Left forelimb (tissue), 1 donor: ENCODE data around the gene CRYGN.

Source experiments
- DNase-seq: peaks from one replicate; pipeline ENCODE4 v3.0.0-alpha.2; 2018; ENCODE audit warnings: low spot score

The CRYGN gene

DNA sequence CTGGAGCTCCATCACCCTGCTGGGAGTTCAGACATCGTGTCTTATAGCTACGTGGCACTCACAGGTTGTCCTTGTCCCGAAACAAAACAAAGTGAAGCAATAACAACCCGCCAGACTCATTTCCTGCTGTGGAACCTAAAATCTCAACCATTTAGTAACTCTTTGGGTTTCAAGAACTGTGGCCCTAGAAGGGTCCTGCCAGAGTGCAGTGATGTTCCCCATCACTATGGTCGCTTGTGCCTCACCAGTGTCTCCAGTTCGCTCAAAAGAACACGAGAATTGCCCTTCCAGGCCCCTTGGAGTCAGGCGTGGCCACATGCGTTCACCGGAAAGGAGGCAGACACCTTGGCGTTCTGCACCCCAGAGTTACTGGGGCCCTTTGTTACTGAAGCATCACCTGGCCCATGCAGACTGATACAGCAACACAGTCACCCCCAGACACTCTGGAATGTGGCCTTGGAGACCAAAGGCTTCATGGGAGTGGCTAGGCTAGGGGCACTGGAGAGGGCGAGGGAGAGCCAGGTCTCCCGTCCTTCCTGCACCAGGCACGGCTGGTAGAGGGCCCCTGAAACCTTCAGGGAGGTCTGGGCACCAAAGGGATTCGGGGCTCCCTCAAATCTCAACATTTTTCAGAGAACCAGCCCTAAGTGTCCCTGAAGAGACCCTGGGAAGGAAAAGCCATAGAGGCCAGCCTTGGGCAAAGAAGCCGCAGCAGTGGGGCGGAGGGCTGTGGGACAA, 908 bp downstream of the CRYGN start:
- DNase-seq, result no peak

DNA sequence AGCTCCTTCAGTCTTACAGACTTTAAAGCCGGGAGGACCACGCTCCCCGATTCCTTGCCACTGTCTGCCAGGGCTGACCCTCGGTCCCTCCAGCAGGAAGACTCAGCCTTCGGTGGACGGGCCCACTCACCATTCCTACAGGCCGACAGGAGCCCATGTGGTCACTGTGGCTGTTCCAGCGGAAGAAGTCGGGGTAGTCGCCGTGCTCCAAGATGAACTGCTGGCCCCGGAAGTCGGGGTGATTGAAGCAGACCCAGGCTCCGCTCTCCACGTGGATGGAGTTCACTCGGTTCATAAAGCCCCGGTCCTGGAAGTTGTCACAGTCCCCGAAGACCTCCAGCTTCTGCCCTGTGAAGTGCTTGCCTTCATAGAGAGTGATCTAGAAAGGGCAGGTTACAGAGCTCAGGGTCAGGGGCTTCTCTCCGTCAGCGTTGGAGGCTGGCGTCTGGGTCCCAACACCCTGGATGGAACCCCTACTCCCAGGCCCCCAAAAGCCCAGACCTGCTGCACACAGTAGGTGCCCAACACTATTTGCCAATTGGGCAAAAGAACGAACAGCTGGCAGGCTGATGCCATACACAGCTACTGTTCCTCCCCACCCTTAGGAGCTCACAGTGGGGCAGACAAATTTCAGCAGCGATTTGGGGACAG, 1.9 kb downstream of the CRYGN start:
- no peak for DNase-seq

DNA sequence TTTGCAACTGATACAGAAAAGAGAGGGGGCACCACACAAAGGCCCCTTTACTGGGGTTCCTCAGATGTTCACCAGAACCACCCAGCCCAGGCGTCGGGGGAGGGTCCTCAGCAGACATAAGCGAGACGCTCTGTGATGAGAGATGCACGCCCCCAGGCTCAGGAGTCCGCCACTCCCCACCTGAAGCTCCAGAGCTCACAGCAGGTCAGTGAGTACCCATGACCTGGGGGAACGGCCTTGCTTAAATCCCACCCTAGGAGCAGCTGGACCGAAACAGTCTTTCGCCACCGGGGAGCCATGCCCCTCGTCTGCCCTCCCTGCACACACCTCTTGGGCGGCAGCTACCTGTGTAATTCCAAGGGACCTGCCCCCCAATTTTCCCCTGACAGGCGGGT, 2.8 kb downstream of the CRYGN start:
- DNase-seq, result no peak

DNA sequence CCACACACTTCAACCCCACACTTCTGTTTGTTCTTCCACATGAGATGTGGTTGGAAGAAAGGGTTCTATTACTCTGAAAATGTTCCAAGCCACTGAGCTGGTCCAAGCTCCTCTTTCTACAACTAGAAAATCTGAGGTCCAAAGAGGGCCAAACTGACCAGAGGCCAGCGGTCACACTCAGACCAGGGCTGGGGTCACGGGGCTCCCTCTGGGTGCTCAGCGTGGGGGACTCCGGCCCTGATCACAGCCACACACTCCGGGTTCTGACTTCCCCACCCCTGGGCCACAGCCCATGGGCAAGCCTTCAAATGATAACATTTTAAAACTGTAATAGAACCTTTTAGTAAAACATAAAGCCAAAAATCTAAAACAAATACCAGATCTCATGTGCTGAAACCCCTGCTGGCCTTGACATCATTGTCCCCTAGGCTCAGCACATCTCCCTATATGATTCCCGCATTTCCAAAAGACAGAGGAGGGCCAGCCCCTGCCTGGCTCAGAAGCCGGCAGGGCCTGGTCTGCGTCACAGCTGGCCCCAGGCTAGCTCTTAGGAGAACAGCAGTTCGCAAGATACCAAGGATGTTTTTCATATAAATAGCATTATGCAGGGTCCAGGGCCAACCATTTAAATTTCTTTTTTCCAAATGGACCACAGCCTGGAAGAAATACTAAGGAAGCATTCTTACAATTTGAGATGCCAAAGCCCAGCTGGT, 3.3 kb downstream of the CRYGN start:
- no peak for DNase-seq

DNA sequence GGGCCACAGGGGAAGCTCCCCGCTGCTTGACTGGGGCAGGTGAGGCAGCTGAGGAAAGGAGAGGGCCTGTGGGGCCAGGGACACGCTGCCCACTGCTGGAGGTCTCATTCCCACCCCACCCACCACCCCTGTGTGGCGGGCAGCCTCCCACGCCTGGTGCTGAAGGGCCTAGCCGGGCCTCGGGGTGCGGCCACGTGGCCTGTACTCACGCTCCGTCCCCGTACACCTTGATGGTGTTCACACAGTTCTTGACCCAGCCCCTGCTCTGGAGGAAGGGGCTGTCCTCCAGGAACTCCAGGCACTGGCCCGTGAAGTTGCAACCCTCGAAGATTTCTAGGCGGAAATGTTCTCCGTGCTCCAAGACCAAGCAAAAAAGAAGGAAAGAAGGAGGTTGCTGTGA, 4.0 kb downstream of the CRYGN start:
- no peak for DNase-seq

DNA sequence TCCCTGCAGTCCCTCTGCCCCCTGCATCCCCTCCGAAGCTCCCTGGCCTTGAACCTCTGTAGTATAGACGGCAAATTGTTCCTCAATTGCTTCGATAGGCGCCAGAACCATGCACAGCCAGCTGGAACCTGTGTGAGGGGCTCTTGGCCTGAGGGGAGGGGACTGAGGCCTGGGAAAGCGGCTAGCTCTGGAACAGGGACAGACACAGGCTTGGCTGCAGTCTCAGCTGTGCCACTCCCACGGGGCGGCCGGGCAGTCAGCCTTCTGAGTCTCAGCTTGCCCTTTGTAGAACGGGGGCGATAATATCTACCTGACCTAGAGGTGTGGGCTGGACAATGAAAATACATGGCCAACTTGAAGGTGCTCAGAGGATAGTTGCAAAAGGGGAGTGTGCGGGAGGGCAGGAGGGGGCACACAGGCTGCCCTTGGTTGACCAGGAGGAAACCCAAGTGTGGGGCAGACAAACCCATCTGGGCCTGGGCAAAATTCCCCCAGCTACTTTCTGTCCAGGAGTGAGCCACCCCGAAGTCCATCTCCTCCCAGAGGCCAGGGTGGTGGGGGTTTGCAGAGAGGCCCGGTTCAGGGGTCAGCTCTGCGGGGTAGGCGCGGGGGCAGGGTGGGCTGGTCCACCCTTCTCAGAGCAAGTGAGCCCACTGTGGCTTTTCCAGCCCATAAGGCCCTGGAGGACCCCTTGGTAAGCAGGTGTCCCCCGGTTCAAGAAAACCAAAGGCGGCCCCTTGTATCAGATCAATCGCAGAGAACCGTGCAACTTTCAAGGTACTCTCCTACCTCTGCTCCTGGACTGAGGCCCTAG, 4.6 kb downstream of the CRYGN start:
- DNase-seq, result no peak

DNA sequence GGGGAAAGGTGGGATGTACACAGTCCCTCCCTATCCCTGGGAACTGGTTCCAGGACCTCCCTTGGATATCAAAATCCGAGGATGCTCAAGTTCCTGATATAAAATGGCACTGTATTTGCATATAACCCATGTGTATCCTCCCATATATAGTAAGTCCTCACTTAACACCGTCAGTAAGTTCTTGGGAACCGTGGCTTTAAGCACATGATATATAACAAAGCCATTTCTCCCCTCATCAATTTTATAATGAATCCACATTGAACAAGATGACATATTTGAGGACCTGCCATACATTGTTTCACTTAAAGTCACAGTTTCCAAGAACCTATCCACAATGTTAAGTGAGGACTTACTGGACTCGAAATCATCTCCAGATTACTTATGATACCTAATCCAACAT, 5.4 kb downstream of the CRYGN start:
- DNase-seq, result no peak

DNA sequence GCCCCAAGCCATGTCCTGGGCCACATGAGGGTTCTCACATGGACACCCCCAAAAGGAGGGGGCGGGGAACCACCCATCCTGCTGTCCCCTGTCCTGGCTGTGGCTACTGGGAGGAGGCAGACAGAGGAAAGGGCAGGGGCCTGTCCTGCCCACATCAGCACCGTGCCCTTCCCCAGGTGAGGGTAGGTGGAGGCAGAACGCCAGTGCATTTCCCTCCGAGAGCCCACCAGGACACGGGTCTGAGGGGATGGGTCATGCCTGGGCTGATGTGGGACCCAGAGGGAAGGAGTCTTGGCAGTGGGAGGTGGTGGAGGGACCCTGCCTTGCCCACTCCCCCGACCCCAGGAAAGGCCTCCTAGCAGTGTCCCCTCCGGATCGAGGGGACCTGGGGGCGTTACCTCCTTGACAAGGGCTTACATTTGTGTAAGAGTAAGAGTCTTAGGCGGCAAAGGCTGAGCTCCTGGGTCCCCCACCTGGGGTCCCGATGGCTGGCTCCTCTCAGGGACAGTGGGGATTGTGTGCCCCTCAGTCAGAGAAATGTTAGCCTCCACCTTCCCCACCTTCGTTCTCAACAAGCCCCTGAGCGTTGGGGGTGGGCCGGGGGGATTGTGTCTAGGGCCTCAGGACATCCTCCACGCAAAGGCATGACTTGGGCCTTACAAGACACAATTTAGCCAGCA, 6.1 kb downstream of the CRYGN start:
- DNase-seq, result no peak

DNA sequence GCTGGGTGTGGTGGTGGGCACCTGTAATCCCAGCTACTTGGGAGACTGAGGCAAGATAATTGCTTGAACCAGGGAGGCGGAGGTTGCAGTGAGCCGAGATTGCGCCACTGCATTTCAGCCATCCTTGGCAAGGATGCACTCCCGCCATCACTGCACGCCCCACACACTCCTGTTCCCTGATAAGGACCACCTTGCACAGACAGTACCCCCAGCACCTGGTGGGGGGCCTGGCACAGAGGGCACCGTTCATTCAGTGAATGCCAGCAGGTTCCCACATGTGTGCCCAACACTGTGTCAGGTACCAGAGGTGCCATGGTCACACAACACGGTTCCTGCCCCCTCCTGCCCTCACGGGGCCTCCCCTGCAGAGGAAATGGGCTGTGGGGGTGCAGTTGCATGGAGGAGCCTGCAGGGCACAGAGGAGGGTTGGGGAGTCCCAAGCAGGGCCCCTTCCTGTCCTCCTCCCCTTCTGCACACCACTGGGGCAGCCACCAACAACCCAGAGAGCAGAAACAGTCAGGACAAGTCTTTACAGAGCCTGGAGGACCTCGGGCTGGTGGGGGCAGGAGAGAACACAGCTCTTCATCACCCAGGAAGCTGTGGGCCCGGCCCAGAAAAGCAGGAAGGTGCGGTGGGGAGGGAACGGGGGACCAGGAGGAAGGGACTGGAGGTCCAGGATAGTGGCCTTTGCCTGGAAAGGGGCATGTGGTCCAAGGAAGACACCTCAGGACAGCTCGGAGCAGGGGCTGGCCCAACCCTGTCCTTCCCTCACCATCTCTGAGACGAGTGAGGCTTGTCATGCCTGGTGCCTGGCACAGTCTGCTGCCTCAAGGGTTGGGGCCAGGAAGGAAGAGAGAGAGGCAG, 7.1 kb downstream of the CRYGN start:
- no peak for DNase-seq

DNA sequence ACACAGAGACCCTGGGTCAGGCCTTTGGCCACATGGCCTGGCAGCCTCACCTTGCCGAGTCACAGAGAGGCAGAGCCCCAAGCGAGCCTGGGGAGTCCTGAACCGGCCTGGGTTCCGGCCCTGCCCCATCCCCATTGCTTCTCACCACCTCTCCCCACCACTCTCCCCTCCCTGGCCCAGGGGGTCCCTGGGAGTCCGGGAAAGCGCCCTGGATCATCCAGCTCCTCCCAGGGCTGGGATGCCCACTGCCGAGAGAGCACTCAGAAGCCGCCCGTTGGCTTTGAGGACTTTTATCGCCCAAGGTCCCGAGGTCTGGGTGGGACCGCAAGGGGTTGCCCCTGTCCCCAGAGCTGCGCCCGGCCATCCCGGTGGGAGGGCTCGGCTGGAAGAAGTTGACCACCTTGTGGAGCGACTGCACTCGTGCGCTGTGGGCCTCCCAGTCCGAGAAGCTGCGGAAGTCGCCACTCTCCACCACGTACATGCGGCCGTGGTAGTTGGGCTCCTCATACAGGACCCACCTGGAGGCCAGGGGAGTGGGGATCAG, 8.1 kb downstream of the CRYGN start:
- no peak for DNase-seq

DNA sequence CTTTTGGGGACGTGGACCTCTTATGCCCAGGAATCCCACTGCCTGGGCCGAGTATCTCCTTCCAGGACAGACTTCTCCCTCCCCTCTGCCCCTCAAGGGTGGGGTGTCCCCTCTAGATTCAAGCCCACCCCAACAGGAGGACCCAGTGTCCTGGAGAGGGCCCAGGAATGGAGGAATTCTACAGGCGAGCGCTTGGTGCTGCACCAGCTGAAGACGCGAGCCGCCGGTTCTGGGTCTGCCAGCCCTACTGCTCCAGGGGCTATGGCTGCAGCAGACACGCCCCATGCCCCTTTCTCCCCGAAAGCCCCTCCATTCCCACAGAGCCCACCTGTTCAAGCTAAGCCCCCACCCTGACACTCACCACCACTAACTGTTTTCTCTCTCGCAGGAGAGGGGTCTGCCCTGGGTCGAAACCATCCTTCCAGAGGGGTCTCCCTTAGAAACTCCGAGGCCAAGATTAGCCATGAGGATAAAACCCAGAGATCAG, 8.6 kb downstream of the CRYGN start:
- no peak for DNase-seq

DNA sequence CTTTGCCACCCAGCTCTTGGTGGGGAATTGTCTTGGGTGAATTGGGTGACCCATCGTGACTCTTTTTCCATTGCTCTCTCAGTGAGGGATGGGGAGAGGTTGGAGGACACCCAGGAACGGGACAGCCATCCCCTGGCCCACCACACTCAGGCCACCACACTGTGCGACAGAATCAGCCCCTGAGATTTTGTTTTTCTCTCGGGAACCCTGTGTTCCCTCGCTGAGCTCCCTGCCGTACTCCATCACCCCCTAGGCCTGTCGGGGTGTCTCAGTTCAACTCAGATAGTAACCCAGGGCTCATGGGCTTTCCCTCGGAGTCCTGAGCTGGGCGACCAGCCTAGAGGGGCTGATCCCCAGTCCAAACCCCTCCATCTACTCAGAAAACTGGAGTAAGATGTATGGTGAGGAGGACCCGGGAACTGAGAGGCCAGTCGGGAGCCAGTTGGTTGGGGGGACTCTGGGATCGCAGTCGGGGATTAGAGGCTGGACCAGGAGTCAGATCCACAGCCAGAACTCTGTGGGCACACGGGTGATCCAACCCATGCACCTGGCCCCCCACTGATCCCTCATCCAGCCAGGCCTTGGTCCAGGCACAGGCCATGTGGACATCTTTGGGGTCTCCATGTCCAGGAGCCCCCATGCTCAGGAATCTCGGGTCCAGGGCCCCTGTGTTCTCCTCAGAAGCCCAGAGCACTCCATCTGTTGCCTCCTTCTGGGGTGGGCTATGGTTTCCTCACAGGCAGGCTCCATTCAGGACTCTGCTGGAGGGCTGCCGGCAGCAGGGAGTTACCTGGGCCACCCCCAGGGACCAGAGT, 9.3 kb downstream of the CRYGN start:
- no peak for DNase-seq

DNA sequence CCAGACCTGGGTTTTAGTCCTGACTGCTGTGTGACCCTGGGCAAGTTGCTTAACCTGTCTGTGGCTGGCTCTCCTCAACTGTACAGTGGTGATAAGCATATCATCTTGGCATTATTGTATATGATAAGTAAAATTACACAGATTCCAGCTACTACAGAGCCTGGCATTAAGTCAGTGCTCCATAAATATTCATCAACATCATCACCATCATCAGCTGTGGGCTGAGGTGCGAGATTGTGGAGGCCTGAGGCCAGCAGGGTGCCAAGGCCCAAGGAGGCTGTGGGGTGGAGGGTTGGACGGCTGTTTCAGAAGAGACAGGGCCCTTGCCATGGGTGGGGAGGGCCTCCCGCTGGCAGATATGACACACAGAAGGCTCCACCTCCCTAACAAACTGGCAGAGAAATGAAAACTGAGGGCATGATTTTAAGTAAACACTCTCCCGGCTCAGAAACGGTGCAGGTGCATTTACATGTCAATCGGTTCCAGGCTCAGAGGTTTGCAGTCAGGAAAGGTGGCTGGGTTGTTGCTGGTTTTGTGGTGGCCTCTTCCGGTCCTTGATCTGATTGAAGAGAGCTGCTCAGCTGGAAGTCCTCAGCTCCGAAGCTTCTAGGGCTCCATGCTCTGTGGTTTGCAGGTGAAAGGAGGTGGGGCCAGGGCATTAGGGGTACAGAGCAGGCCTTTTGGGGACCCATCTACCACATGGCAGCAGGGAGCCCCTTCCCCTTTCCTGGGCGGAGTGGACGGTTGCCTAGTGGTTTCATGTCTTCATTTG, 10.2 kb downstream of the CRYGN start:
- DNase-seq, result no peak

DNA sequence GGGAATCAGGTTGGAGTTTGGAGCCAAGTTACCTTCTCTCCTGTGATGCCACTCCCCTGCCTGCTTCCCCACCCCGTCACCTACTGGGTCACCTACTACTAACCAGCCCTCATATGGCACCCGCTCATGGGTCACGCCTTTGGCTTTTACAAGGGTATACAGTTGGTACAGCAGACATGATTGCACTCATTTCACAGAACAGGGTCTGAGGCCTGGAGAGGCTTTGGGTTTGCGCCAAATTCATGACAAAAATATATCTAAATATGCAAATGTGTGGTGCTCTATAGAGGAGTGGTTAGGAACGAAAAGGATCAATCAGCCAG, 10.7 kb downstream of the CRYGN start:
- DNase-seq, result no peak

DNA sequence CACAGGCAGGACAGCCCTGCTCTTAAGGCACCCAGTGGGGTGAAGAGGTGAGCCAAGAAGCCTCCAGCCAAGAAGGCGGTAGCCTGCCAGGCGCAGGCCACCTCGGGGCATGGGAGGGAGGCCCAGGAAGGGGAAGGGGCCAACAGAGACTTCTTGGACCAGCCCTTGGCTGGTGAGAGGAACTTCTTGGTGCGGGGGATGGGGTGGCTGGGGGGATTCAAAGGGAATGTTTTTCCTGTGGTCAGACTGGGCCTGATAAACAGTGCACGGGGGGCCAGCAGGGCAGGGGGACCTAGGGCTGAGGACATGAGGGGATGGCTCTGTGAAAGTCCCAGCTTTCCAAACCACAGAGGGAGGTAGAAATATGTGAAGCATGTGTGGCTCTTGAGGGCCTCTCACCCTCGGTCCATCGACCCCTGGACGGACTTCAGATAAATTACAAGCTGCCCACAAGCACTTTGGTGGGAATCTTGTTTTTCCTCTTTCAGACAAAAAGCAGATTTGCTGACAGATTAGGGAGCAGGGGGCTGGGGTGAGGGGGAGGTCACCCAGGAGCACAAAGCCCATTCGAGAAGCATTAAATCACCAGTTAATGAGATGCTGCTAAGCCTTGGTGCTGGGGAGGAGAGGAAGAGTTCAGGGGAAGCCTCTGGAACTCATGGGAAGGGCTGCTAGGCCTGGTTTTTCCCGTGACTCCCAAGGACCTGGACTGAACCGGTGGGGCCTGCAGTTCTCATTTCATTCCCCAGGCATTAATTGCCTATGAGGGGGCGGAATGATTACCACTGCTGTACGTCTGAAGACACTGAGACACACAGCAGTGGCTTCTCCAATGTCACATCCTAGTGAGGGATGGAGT, 11.3 kb downstream of the CRYGN start:
- DNase-seq, result no peak

DNA sequence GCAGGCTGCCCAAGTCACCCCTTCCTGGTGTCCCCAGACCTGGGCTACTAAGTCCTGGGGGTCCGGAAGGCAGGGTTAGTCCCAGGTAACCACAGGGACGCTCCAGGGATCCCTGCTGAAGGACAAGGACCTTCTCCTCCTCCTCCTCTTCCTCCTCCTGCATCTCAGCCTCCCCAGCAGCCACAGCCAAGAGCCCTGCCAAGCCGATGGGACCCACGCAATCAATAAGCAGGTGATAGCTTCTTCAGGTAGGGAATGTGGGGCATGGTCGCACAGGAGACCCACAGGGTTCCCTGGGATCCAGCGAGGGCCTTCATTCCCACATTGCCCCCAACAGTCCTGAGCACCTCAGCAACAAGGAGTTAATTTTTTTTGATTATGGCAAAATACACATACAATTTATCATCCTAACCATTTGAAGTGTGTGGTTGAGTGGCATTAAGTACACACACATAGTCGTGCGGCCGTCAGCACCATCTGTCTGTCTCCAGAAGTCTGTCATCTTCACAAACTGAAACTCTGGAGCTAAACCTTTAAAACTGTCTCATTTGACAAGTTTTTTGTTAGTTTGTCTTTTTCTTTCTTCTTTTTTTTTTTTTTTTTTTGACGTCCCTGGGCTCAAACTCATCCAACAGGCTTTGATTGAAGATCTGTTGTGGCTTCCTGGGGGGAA, 12.1 kb downstream of the CRYGN start:
- DNase-seq, result no peak
